Measurements from ENCODE around the gene TP53RK. TPM values are rescaled to one million over a fixed set of nuclear protein-coding genes. Genes with fewer than 3 reads are reported as not detected.

The TP53RK gene
- total RNA-seq, 1 experiment from 2014 or later: 12.4 TPM

- Mint-ChIP-seq H3K27me3 (ENCODE audit: low read depth) (no peaks in the 10 kb centered on the region), H3K4me3 (no peak overlapping the region), H3K27ac (no peak overlapping the region), H3K4me1 (peaks cover 47% of the 10 kb centered on the region), H3K36me3 (peaks cover 16% of the 10 kb centered on the region), H3K9me3 (0 out of 2 replicates have a peak, but pooled peaks cover 3% of the 10 kb centered on the region)
- ATAC-seq (no peak), DNase-seq (ENCODE audit: low spot score) (no peak)
- POLR2A ChIA-PET: no interaction called here
- no peak for TF ChIP-seq RELA (CRISPR knock-in tag; IDR thresholded peaks at IDR 0.05; ENCODE audit: borderline replicate concordance)
- peak; percentile 8; the same call in 1 of the 2 replicates for TF ChIP-seq USF2 (CRISPR knock-in tag; IDR thresholded peaks at IDR 0.05)
- CTCF ChIA-PET: interaction anchor here (0.6 kb wide), 1 partner anchor 29 kb away, joined by 3 read pairs; no protein-coding TSS in a partner anchor
These were observed 10.7 kb downstream of the TP53RK start for GRCh38 chr20:46678516-46678915.

GRCh38 chr20:46677608-46678007 is 11.6 kb downstream of the TP53RK start:
- H3K4me3 Mint-ChIP-seq: no peak overlapping the region
- H3K27me3 Mint-ChIP-seq (ENCODE audit: low read depth): no peaks in the 10 kb centered on the region
- TF ChIP-seq CREM (CRISPR knock-in tag; IDR thresholded peaks at IDR 0.05) (no peak), E2F4 (CRISPR knock-in tag; IDR thresholded peaks at IDR 0.05; ENCODE audit: borderline replicate concordance, low read depth) (no peak), JAZF1 (CRISPR knock-in tag; IDR thresholded peaks at IDR 0.05) (no peak), FOXP1 (CRISPR knock-in tag; IDR thresholded peaks at IDR 0.05; ENCODE audit: borderline replicate concordance) (no peak), PRDM15 (CRISPR knock-in tag; IDR thresholded peaks at IDR 0.05) (no peak), PREB (CRISPR knock-in tag; IDR thresholded peaks at IDR 0.05; ENCODE audit: borderline replicate concordance) (no peak), JUN (CRISPR knock-in tag; IDR thresholded peaks at IDR 0.05) (no peak), ZBTB43 (CRISPR knock-in tag; IDR thresholded peaks at IDR 0.05) (no peak), NR3C1 (CRISPR knock-in tag; conservative IDR thresholded peaks at IDR 0.05; ENCODE audit: low read depth) (no peak), ELF4 (CRISPR knock-in tag; IDR thresholded peaks at IDR 0.05; ENCODE audit: low read depth) (no peak), OVOL2 (CRISPR knock-in tag; IDR thresholded peaks at IDR 0.05; ENCODE audit: borderline replicate concordance) (no peak), CBFB (CRISPR knock-in tag; IDR thresholded peaks at IDR 0.05; ENCODE audit: low read depth) (no peak), ATF1 (CRISPR knock-in tag; IDR thresholded peaks at IDR 0.05) (no peak), FOXK1 (CRISPR knock-in tag; IDR thresholded peaks at IDR 0.05) (no peak), ZNF423 (CRISPR knock-in tag; IDR thresholded peaks at IDR 0.05) (no peak), ARID4B (CRISPR knock-in tag; IDR thresholded peaks at IDR 0.05; ENCODE audit: borderline replicate concordance) (no peak), ZNF425 (CRISPR knock-in tag; conservative IDR thresholded peaks at IDR 0.05) (no peak)
- ChIA-PET POLR2A (no interaction called here), CTCF (no interaction called here)
- DNase-seq (ENCODE audit: low spot score) (no peak), ATAC-seq (no peak)
- peaks cover 10% of the 10 kb centered on the region for H3K9me3 Mint-ChIP-seq
- no peak overlapping the region for H3K27ac Mint-ChIP-seq
- peaks cover 41% of the 10 kb centered on the region for H3K4me1 Mint-ChIP-seq
- peaks cover 19% of the 10 kb centered on the region for H3K36me3 Mint-ChIP-seq
